Mammary epithelial cell (primary cell): ENCODE measurements around the gene IFT122.

Experiments used
- EZH2 ChIP-seq: IDR thresholded peaks from 2 replicates; pipeline ENCODE4 v1.6.1; 2012; ENCODE audit warnings: low read length, inconsistent platforms, borderline replicate concordance
- TF ChIP-seq, protein P1 (sequence below), 2 donors: IDR thresholded peaks in 1 of 2; conservative IDR thresholded peaks in 1 of 2; 2 replicates each; pipeline ENCODE4 v1.5.1; 2011 to 2012; ENCODE audit warnings: inconsistent platforms in 2 of 2, low read length in 2 of 2, mild to moderate bottlenecking in 2 of 2, control low read depth in 1 of 2, low read depth in 1 of 2; ENCODE audit not compliant: insufficient read depth in 1 of 2; ENCODE audit errors: extremely low read depth in 1 of 2

- TF ChIP-seq, protein P1, sequence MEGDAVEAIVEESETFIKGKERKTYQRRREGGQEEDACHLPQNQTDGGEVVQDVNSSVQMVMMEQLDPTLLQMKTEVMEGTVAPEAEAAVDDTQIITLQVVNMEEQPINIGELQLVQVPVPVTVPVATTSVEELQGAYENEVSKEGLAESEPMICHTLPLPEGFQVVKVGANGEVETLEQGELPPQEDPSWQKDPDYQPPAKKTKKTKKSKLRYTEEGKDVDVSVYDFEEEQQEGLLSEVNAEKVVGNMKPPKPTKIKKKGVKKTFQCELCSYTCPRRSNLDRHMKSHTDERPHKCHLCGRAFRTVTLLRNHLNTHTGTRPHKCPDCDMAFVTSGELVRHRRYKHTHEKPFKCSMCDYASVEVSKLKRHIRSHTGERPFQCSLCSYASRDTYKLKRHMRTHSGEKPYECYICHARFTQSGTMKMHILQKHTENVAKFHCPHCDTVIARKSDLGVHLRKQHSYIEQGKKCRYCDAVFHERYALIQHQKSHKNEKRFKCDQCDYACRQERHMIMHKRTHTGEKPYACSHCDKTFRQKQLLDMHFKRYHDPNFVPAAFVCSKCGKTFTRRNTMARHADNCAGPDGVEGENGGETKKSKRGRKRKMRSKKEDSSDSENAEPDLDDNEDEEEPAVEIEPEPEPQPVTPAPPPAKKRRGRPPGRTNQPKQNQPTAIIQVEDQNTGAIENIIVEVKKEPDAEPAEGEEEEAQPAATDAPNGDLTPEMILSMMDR (conservative IDR thresholded peaks at IDR 0.05 in 1 of 2, IDR thresholded peaks at IDR 0.05 in 1 of 2; ENCODE audit: extremely low read depth in 1 of 2, insufficient read depth in 1 of 2, low read depth in 1 of 2, low read length in 2 of 2) = no peak
- no peak for TF ChIP-seq EZH2
Observed at GRCh38 chr3:129491794-129492193, 51.8 kb downstream of the IFT122 start.
